ENCODE results near the gene NCKAP1.
"Not testable (repeated sequence)": the region's sequence is repeated elsewhere in the genome, so short reads cannot be mapped to it uniquely, and the experiment has no call there.

NCKAP1 gene

GRCh38 chr2:183009249-183009899, 28.9 kb downstream of the NCKAP1 start:
- no peak for DNase-seq (ENCODE audit: low spot score)

GRCh38 chr2:183001948-183002347, 36.3 kb downstream of the NCKAP1 start:
- no peak for DNase-seq (ENCODE audit: low spot score)

GRCh38 chr2:183000846-183001245, 37.4 kb downstream of the NCKAP1 start:
- DNase-seq (ENCODE audit: low spot score): no peak

GRCh38 chr2:182999348-183000028, 38.8 kb downstream of the NCKAP1 start:
- DNase-seq (ENCODE audit: low spot score): no peak

GRCh38 chr2:182994228-182994912, 43.9 kb downstream of the NCKAP1 start:
- no peak for DNase-seq (ENCODE audit: low spot score)

- no peak for DNase-seq (ENCODE audit: low spot score)
These were observed 55.3 kb downstream of the NCKAP1 start for GRCh38 chr2:182982941-182983340.

- not testable (repeated sequence) for DNase-seq (ENCODE audit: low spot score)
These were observed 56.8 kb downstream of the NCKAP1 start for GRCh38 chr2:182981475-182981874.

GRCh38 chr2:182980652-182981051, 57.6 kb downstream of the NCKAP1 start:
- DNase-seq (ENCODE audit: low spot score): no peak

- peak; percentile 33 for DNase-seq (ENCODE audit: low spot score)
These were observed 58.1 kb downstream of the NCKAP1 start for GRCh38 chr2:182980115-182980514.

- DNase-seq (ENCODE audit: low spot score): no peak
These were observed 60.8 kb downstream of the NCKAP1 start for GRCh38 chr2:182977463-182977862.

GRCh38 chr2:182973441-182974352, 64.6 kb downstream of the NCKAP1 start:
- no peak for DNase-seq (ENCODE audit: low spot score)

GRCh38 chr2:182972548-182972942, 65.7 kb downstream of the NCKAP1 start:
- no peak for DNase-seq (ENCODE audit: low spot score)

GRCh38 chr2:182971820-182972547, 66.3 kb downstream of the NCKAP1 start:
- no peak for DNase-seq (ENCODE audit: low spot score)

- no peak for DNase-seq (ENCODE audit: low spot score)
These were observed 67.8 kb downstream of the NCKAP1 start for GRCh38 chr2:182970486-182970885.

- DNase-seq (ENCODE audit: low spot score): no peak
These were observed 69.8 kb downstream of the NCKAP1 start for GRCh38 chr2:182968493-182968892.

- DNase-seq (ENCODE audit: low spot score): not testable (repeated sequence)
These were observed 71.9 kb downstream of the NCKAP1 start for GRCh38 chr2:182966356-182966755.

GRCh38 chr2:182962641-182963040, 75.6 kb downstream of the NCKAP1 start:
- no peak for DNase-seq (ENCODE audit: low spot score)

GRCh38 chr2:182960869-182961268, 77.4 kb downstream of the NCKAP1 start:
- not testable (repeated sequence) for DNase-seq (ENCODE audit: low spot score)

GRCh38 chr2:182954789-182955188, 83.5 kb downstream of the NCKAP1 start:
- no peak for DNase-seq (ENCODE audit: low spot score)

GRCh38 chr2:182952741-182953450, 85.4 kb downstream of the NCKAP1 start:
- DNase-seq (ENCODE audit: low spot score): no peak

Measured in activated CD4-positive, alpha-beta T cell treated with anti-CD3 and anti-CD28 coated beads, Interleukin-2, Interleukin-4, amounts not matched to agents 100 ng/mL and 50 ng/mL, durations not matched to agents 16 hours and 8 hours (primary cell).